GM19463 (cell line): Measurements from ENCODE around the gene PRODH.
"Not testable (repeated sequence)": the region's sequence is repeated elsewhere in the genome, so short reads cannot be mapped to it uniquely, and the experiment has no call there.

Experiments used
- ATAC-seq: cut with Tn5 transposase; IDR thresholded peaks from one replicate; pipeline ENCODE4 v1.9.1; 2021; ENCODE audit warnings: mild to moderate bottlenecking, moderate library complexity; ENCODE audit not compliant: unreplicated experiment

PRODH gene

DNA sequence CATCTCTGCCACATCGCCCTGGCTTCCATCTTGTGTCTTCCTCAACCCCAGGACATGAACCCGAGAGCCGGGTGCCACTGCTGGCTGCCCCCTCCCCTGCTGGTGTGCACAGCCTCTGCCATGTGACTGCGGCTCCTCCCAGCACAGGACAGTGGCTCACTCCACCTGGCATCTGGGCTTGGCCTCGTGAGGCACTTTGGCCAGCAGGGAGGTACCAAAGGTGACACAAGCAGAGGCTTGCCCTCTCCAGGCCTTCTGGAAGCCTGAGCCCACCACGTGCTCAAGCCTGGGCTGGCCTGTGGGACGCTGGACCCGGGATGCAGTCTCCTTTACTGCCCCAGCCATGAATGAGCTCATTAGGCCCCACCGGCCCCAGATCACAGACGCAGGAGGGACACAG lies 21.5 kb downstream of the PRODH start:
- not testable (repeated sequence) for ATAC-seq

DNA sequence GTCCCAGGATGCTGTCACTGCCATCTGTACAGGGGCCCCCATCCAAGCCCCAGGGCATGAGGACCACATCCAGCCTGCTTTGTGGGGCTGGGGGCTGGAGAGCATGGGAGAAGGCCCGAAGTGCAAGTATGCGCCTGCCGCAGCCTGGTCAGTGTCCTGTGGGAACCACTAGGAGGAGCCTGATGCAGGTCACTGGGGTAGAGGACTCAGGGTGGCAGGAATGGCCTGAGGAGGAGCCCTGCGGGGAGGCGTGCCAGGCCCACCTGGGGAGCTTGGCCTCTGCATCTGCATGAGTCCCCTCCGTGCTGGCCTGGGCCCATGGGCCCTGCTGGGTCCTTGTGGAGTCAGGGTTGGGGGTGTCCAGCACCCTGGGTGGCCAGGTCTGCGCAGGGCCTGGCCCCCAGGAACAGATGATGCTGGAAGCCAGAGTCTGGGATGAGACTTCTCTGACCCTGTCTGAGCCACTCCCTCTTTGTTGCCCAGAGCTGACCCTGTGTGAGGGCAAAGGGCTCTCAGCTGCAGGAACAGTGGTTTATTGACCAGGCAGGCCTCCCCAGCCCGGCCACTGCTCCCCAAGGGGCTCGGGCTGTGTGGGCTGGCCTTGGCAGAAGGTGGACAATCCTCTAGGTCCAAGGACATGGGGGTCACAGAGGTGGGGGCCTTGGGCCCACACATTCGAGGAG lies 23.7 kb downstream of the PRODH start:
- ATAC-seq, result not testable (repeated sequence)

DNA sequence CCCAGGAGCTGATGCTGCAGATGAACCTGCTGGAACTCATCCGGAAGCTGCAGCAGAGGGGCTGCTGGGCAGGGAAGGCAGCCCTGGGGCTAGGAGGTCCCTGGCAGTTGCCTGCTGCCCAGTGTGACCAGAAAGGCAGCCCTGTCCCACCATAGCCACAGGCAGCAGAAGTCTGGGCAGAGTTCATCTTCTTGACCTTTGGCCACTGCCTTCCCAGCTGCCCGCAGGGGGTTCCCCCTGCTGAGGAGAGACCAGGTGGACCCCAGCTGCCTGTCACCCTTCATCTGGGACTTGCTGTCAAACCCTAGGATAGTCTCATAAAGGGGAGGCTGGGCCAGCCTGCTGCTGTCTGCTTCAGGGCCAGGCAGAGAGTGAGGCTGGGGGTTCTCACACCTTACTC lies 24.6 kb downstream of the PRODH start:
- not testable (repeated sequence) for ATAC-seq

DNA sequence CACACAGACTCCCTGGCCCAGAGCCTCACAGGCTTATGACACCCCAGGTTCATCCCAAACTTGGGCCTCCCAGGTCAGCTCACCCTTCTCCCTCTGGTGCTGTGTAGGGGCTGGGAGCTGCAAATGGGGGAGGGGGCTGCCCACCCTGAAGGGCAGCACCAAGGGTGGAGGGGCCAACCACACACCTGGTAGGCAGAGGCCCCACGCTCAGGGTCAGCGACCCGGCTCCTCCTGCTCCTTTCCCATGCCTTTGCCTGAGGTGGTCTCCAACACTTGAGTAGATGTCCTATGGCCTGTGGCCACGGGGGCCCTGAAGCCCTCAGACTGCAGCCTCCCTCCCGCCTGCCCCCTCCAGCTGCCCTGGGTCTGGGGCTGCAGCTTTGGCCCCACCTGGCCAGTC lies 26.5 kb downstream of the PRODH start:
- ATAC-seq, result no peak

DNA sequence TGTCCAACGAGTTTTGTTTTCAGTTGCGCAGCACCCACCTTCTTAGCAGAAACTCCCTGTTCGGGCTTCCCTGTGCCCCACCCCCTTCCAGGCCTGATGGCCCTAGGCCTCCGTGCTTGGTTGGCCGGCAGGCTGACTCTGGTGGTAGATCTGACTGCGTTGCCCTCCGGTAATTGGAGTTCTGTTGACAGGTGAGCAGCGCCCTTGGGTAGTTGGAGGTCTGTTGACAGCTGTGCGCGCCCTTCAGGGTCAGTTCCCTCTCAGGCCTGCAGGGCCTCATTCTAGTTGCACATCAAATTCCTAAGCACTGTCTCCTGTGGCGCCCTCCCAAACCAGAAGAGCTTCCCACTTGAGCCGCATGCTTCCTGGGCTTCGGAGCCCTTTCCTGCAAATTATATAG lies 29.2 kb downstream of the PRODH start:
- ATAC-seq, result no peak

DNA sequence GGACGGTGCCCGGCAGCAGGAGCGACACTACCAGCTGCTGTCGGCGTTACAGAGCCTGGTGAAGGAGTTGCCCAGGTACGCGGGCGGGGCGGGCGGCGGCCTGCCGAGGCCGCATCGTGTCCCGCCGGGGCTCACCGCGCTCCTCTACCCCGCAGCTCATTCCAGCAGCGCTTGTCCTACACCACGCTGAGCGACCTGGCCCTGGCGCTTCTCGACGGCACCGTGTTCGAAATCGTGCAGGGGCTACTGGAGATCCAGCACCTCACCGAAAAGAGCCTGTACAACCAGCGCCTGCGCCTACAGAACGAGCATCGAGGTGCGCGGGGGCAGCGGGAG lies 29.7 kb downstream of the PRODH start:
- ATAC-seq, result not testable (repeated sequence)

DNA sequence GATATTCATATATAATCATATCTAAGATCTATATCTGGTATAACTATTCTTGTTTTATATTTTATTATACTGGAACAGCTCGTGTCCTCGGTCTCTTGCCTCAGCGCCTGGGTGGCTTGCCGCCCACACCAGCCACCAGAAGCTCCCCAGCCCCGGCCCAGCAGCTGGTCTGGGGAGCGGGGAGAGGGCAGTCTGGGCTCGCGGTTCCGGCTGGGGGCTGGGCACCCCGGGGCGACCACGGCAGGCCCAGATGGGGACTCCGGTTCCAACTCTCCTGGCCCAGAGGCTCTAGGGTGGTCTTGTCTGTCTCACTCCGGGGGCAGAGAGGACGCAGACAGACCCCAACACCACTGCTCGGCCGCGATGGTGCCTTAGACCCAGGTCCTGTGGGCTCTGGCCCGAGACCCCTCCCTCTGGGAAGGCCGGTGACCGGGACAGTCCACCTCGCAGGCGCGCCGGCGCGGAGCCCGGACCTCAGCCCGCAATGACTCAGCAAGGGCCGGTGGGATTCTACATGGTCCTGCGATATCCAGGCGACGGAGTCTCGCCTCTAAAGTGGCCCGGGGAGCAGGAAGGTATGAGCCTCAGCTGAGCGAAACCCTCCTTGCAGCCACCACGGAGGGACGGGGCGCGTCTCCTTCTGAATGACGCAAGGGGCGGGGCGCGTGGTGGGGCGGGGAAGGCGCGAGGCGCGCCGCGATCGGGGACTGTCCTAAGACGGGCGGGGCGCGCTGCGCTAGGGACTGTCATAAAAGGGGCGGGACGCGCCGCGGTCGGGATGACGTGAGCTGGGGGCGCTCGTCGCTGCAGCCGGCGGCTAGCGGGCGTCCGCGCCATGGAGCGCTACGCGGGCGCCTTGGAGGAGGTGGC lies 30.3 kb downstream of the PRODH start, which contains the start of gene DGCR6:
TSS of gene DGCR6 (plus strand) at position 781 of the 870 bp plus-strand sequence. CDS start at position 836, 55 bp downstream.
- ATAC-seq, result peak; percentile 95

DNA sequence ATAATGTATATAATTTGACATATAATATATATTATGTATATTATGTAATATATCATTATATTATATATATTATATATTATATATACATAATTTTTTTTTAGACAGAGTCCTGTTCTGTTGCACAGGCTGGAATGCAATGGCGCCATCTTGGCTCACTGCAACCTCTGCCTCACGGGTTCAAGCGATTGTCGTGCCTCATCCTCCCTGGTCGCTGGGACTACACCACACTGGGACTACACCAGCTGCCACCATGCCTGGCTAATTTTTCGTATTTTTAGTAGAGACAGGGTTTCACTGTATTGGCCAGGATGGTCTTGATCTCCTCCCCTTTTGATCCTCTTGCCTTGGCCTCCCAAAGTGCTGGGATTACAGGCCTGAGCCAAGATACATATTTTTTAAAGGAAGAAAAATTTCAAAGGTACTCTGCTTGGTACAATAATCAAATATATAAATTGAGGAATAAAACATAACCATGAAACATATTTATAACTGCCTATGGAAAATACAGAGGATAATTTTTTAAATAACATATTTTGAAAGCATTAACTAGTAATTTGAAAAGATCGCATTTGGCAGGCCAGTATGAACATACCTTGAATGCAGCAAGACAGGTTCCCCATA lies 39.9 kb downstream of the PRODH start:
- not testable (repeated sequence) for ATAC-seq

DNA sequence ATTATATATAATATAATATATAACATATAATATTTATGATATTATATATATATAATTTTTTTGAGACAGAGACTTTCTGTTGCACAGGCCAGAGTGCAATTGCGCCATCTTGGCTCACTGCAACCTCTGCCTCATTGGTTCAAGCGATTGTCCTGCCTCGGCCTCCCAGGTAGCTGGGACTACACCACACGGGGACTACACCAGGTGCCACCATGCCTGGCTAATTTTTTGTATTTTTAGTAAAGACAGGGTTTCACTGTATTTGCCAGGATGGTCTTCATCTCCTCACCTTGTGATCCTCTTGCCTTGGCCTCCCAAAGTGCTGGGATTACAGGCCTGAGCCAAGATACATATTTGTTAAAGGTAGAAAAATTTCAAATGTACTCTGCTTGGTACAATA lies 42.3 kb downstream of the PRODH start:
- ATAC-seq, result not testable (repeated sequence)

DNA sequence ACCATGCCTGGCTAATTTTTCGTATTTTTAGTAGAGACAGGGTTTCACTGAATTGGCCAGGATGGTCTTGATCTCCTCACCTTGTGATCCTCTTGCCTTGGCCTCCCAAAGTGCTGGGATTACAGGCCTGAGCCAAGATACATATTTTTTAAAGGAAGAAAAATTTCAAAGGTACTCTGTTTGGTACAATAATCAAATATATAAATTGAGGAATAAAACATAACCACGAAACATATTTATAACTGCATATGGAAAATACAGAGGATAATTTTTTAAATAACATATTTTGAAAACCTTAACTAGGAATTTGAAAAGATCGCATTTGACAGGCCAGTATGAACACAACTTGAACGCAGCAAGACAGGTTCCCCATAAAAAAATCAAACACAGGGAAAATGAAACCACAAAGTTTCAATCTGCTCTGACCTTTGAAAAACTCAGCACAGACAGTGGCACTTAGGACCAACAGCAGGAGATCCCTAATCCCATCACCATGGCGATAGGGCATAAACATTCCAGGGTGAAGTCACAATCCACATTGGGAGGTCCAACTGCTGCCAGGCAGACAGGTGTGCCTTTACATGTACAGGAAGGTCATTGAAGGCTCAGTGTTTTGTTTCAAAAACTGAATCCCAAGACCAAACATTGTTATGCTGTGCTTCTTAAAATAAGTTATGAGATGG lies 45.4 kb downstream of the PRODH start:
- not testable (repeated sequence) for ATAC-seq

DNA sequence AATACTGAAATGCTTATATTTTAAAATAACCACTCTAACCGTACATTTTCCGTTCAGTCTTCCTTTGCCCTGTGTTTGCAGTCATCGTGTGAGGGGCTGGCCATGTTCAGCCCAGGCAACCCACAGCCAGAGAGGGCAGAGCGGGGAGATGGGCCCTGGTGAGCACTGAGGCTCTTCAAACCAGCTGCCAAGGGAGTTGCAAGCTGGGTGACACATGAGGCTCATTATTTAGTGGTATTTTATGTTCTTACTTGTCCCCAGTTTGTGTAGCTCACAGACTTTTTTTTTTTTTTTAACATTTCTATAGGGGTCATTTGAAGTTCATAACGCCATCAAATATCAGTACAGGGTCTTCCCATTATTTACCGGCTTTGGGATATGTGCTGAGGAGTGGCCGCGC lies 48.0 kb downstream of the PRODH start:
- ATAC-seq, result no peak

DNA sequence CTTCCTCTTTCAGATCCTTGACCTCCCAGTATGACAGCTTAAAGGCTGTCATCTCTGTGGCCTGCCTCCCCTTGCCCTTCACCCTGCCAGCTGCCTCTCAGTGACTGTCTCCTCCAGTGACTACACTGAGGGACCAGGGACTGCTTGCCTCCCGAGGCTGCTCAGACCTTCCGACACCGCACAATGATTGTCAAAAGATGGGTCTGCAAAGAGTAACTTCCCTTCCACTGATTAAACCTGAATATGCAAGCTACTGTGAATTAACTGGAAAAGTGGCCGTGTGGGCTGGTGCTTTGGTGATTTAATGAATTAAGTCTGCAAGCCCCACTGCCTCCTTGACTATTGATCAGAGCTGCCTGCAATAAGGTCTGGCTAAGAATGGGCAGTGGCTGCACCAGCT lies 51.6 kb downstream of the PRODH start:
- not testable (repeated sequence) for ATAC-seq

DNA sequence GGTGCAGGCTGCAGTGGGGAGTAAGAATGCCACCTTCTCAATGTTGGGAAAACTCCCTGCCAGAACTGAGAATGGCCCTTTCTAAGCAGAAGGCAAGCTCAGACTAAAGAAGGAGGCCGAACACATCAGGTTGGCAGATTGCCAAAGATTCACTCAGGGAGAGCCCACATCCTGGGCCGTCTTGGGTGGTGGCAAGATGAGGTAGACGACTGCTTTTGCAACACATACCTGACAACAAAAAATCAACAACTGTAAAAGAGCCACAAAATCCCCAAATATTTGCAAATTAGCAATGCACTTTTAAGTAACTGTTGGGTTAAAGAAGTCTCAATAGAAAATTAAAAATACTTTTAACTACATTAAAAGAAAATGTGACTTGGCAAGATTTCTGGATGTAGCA lies 54.8 kb downstream of the PRODH start:
- not testable (repeated sequence) for ATAC-seq
